ENCODE measurements around the gene WFDC5. TPM values are rescaled to one million over a fixed set of nuclear protein-coding genes. Genes with fewer than 3 reads are reported as not detected.

Gene WFDC5
- total RNA-seq, 1 donor from 2014 or later = not detected

DNA sequence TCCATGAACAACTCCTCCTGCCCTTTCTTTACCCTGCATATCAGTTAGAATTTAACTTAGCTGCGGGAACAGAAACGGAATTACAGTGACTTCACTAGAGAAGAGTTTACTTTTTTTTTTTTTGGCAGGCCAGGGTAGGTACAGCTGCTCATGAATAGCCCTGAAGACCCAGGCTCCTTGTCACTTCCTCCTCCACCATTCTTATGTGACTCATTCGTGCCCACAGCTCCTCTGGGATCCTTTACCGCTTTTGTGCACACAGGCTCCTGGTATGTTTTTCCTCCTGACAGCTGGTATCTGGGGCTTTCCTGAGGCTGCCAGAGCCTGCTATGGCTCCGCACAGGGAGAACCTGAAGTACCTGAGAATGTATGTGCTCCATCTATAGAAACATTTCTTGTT is 10.2 kb downstream of the WFDC5 start:
- TF ChIP-seq, protein P1, sequence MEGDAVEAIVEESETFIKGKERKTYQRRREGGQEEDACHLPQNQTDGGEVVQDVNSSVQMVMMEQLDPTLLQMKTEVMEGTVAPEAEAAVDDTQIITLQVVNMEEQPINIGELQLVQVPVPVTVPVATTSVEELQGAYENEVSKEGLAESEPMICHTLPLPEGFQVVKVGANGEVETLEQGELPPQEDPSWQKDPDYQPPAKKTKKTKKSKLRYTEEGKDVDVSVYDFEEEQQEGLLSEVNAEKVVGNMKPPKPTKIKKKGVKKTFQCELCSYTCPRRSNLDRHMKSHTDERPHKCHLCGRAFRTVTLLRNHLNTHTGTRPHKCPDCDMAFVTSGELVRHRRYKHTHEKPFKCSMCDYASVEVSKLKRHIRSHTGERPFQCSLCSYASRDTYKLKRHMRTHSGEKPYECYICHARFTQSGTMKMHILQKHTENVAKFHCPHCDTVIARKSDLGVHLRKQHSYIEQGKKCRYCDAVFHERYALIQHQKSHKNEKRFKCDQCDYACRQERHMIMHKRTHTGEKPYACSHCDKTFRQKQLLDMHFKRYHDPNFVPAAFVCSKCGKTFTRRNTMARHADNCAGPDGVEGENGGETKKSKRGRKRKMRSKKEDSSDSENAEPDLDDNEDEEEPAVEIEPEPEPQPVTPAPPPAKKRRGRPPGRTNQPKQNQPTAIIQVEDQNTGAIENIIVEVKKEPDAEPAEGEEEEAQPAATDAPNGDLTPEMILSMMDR (IDR thresholded peaks at IDR 0.05) = no peak
- TF ChIP-seq EZH2phosphoT487 (IDR thresholded peaks at IDR 0.05) (no peak), EZH2 (IDR thresholded peaks at IDR 0.05) (no peak)
- H3K9me3 ChIP-seq (ENCODE audit: low read depth) = no peaks in the 10 kb centered on the region

DNA sequence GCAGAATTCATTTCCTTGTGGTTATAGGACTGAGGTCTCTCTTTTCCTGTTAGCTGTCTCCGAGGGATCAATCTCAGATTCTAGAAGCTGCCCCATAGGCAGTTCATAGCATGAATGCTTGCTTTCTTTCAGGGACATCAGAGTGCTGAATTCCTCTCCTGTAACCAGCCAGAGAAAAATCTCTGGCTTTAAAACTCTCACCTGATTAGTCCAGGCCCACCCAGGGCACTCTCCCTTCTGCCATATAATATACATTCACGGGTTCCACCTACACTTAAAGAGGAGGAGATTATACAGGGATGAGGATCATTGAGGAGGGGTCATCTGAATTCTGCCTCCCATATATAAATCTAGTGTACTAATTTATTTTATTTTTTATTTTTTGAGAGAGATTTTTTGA is 11.9 kb downstream of the WFDC5 start:
- H3K4me1 Mint-ChIP-seq = peaks cover 4% of the 10 kb centered on the region

More for the DNA sequence above, 10.2 kb downstream of the WFDC5 start:
- no peaks in the 10 kb centered on the region for H3F3A ChIP-seq (ENCODE audit: low read depth)
- Mint-ChIP-seq H3K4me1 (peaks cover 4% of the 10 kb centered on the region), H3K27ac (no peak overlapping the region), H3K36me3 (no peaks in the 10 kb centered on the region), H3K27me3 (ENCODE audit: insufficient read depth, low read depth) (peaks cover 14% of the 10 kb centered on the region), H3K9me3 (no peaks in the 10 kb centered on the region), H3K4me3 (no peak overlapping the region)
- H3K4me3 ChIP-seq = no peak overlapping the region
- H4K20me1 ChIP-seq (ENCODE audit: low read depth) = no peaks in the 10 kb centered on the region
- DNase-seq (ENCODE audit: low spot score) = no peak
- H3K4me1 ChIP-seq = no peaks in the 10 kb centered on the region
- H3K9ac ChIP-seq = no peak overlapping the region
- no peaks in the 10 kb centered on the region for H3K79me2 ChIP-seq (ENCODE audit: low read depth)
- no peak overlapping the region for H2AFZ ChIP-seq (replicated peaks)
- no peak overlapping the region for H3K27ac ChIP-seq
- no peaks in the 10 kb centered on the region for H3K36me3 ChIP-seq
- H3K27me3 ChIP-seq = peaks cover 21% of the 10 kb centered on the region
- no peak overlapping the region for H3K4me2 ChIP-seq

DNA sequence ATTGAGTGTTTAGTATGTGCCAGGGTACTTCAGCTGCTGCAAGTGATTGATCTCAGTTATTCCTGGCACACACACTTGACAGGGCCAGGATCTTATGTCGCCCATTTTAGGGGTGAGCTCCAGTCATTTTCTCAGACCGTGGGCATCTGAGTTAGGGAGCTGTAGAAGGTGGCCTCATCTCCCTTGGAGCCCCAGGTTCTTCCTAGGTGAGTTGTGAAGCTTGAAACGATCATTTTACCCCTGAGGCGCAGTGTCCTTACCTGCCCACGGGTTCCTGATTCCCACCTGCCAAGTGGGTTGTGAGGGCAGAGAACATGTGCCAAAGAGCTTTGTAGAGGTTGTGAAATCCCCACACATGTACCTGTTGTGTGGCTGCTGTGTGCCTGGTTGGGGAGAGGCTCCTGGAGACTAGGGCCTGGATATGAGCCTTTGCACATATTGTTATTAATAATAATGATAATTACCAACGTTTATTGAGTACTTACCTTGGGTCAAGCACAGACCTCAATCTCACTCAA is 13.6 kb downstream of the WFDC5 start:
- H3K27me3 Mint-ChIP-seq (ENCODE audit: insufficient read depth, low read depth) = peaks cover 25% of the 10 kb centered on the region
- Histone ChIP-seq H3F3A (ENCODE audit: low read depth) (no peaks in the 10 kb centered on the region), H3K4me3 (peak overlapping the region; percentile 34), H3K4me1 (no peaks in the 10 kb centered on the region), H3K27ac (no peak overlapping the region), H3K27me3 (peaks cover 55% of the 10 kb centered on the region), H3K36me3 (no peaks in the 10 kb centered on the region), H3K9me3 (ENCODE audit: low read depth) (no peaks in the 10 kb centered on the region), H4K20me1 (ENCODE audit: low read depth) (no peaks in the 10 kb centered on the region), H2AFZ (replicated peaks) (peak overlapping the region; percentile 67), H3K79me2 (ENCODE audit: low read depth) (no peaks in the 10 kb centered on the region), H3K4me2 (peak overlapping the region; percentile 62), H3K9ac (no peak overlapping the region)
- DNase-seq (ENCODE audit: low spot score) = no peak
- no peak overlapping the region for H3K27ac Mint-ChIP-seq
- H3K36me3 Mint-ChIP-seq = no peaks in the 10 kb centered on the region
- H3K4me3 Mint-ChIP-seq = no peak overlapping the region
- TF ChIP-seq, protein P1 (IDR thresholded peaks at IDR 0.05) = no peak
- TF ChIP-seq EZH2 (IDR thresholded peaks at IDR 0.05) (no peak), EZH2phosphoT487 (IDR thresholded peaks at IDR 0.05) (no peak)
- H3K4me1 Mint-ChIP-seq = peaks cover 4% of the 10 kb centered on the region
- no peaks in the 10 kb centered on the region for H3K9me3 Mint-ChIP-seq

More for the DNA sequence above, 11.9 kb downstream of the WFDC5 start:
- H3K27me3 ChIP-seq = peaks cover 38% of the 10 kb centered on the region
- H3K4me3 ChIP-seq = no peak overlapping the region
- peaks cover 25% of the 10 kb centered on the region for H3K27me3 Mint-ChIP-seq (ENCODE audit: insufficient read depth, low read depth)
- H3K27ac ChIP-seq = no peak overlapping the region
- no peaks in the 10 kb centered on the region for H3K9me3 Mint-ChIP-seq
- no peaks in the 10 kb centered on the region for H4K20me1 ChIP-seq (ENCODE audit: low read depth)
- H3K27ac Mint-ChIP-seq = no peak overlapping the region
- no peak for DNase-seq (ENCODE audit: low spot score)
- no peak overlapping the region for H3K9ac ChIP-seq
- no peak overlapping the region for H3K4me3 Mint-ChIP-seq
- H3K4me1 ChIP-seq = no peaks in the 10 kb centered on the region
- no peaks in the 10 kb centered on the region for H3K36me3 ChIP-seq
- H3K79me2 ChIP-seq (ENCODE audit: low read depth) = no peaks in the 10 kb centered on the region
- H3K9me3 ChIP-seq (ENCODE audit: low read depth) = no peaks in the 10 kb centered on the region
- no peaks in the 10 kb centered on the region for H3K36me3 Mint-ChIP-seq
- H3F3A ChIP-seq (ENCODE audit: low read depth) = no peaks in the 10 kb centered on the region
- TF ChIP-seq EZH2 (IDR thresholded peaks at IDR 0.05) (no peak), EZH2phosphoT487 (IDR thresholded peaks at IDR 0.05) (no peak)
- H2AFZ ChIP-seq (replicated peaks) = no peak overlapping the region
- H3K4me2 ChIP-seq = no peak overlapping the region

GRCh38 chr20:45100563-45101245 is 14.3 kb downstream of the WFDC5 start, which contains the start of gene KCNS1:
Gene KCNS1 (minus strand): TSS chr20:45101127. CDS start chr20:45099236, 1,891 bp downstream.
- H3K36me3 Mint-ChIP-seq = no peaks in the 10 kb centered on the region
- no peaks in the 10 kb centered on the region for H3F3A ChIP-seq (ENCODE audit: low read depth)
- H3K9me3 ChIP-seq (ENCODE audit: low read depth) = no peaks in the 10 kb centered on the region
- no peaks in the 10 kb centered on the region for H3K36me3 ChIP-seq
- no peaks in the 10 kb centered on the region for H4K20me1 ChIP-seq (ENCODE audit: low read depth)
- no peaks in the 10 kb centered on the region for H3K9me3 Mint-ChIP-seq
- peaks cover 4% of the 10 kb centered on the region for H3K4me1 Mint-ChIP-seq
- peak within 1 kb of the TSS; percentile 67 for H2AFZ ChIP-seq (replicated peaks)
- peaks cover 27% of the 10 kb centered on the region for H3K27me3 Mint-ChIP-seq (ENCODE audit: insufficient read depth, low read depth)
- DNase-seq (ENCODE audit: low spot score) = peak; percentile 72
- peak within 1 kb of the TSS; percentile 62 for H3K4me2 ChIP-seq
- H3K4me3 ChIP-seq = peak within 1 kb of the TSS; percentile 34
- H3K79me2 ChIP-seq (ENCODE audit: low read depth) = no peaks in the 10 kb centered on the region
- H3K9ac ChIP-seq = no peak within 1 kb of the TSS
- peaks cover 60% of the 10 kb centered on the region for H3K27me3 ChIP-seq
- peak within 1 kb of the TSS; percentile 52 for H3K4me3 Mint-ChIP-seq
- H3K27ac ChIP-seq = no peak within 1 kb of the TSS
- H3K4me1 ChIP-seq = no peaks in the 10 kb centered on the region
- TF ChIP-seq, protein P1 (IDR thresholded peaks at IDR 0.05) = peak; percentile 8
- TF ChIP-seq EZH2 (IDR thresholded peaks at IDR 0.05) = no peak
- H3K27ac Mint-ChIP-seq = no peak within 1 kb of the TSS
